GM21786 (cell line): ENCODE results near the gene IFTAP.

Experiments used
- ATAC-seq: cut with Tn5 transposase; IDR thresholded peaks from one replicate; pipeline ENCODE4 v1.9.1; 2021; ENCODE audit not compliant: unreplicated experiment

The IFTAP gene

GRCh38 chr11:36703055-36703404 lies 108.7 kb downstream of the IFTAP start:
- ATAC-seq: no peak
